ENCODE results near the gene SNX20.

The SNX20 gene

GRCh38 chr16:50705436-50706110 lies 24.5 kb upstream of the SNX20 start:
- DNase-seq (ENCODE audit: low read depth), result no peak

- no peak for DNase-seq (ENCODE audit: low read depth)
These were observed 23.1 kb upstream of the SNX20 start for GRCh38 chr16:50704245-50704644.

GRCh38 chr16:50702725-50703124 lies 21.6 kb upstream of the SNX20 start:
- no peak for DNase-seq (ENCODE audit: low read depth)

- DNase-seq (ENCODE audit: low read depth), result peak; percentile 56
These were observed 18.4 kb upstream of the SNX20 start for GRCh38 chr16:50699326-50700159.

- DNase-seq (ENCODE audit: low read depth), result peak; percentile 62
These were observed 17.0 kb upstream of the SNX20 start for GRCh38 chr16:50697881-50698767.

- no peak for DNase-seq (ENCODE audit: low read depth)
These were observed 16.3 kb upstream of the SNX20 start for GRCh38 chr16:50697421-50697715.

- DNase-seq (ENCODE audit: low read depth), result peak; percentile 48
These were observed 15.7 kb upstream of the SNX20 start for GRCh38 chr16:50696575-50697420.

GRCh38 chr16:50696126-50696525 lies 15.0 kb upstream of the SNX20 start:
- no peak for DNase-seq (ENCODE audit: low read depth)

GRCh38 chr16:50695017-50696000 lies 14.2 kb upstream of the SNX20 start:
- DNase-seq (ENCODE audit: low read depth), result no peak

- DNase-seq (ENCODE audit: low read depth), result no peak
These were observed 13.1 kb upstream of the SNX20 start for GRCh38 chr16:50694206-50694605.

GRCh38 chr16:50692999-50693781 lies 12.1 kb upstream of the SNX20 start, which contains the start of gene NOD2:
TSS of gene NOD2 (plus strand) at chr16:50693606. CDS start at chr16:50699496, 5,890 bp downstream.
- no peak for DNase-seq (ENCODE audit: low read depth)

GRCh38 chr16:50692644-50692998 lies 11.5 kb upstream of the SNX20 start:
- no peak for DNase-seq (ENCODE audit: low read depth)

- DNase-seq (ENCODE audit: low read depth), result no peak
These were observed 9.1 kb upstream of the SNX20 start for GRCh38 chr16:50690177-50690576.

- no peak for DNase-seq (ENCODE audit: low read depth)
These were observed 7.8 kb upstream of the SNX20 start for GRCh38 chr16:50688867-50689266.

- no peak for DNase-seq (ENCODE audit: low read depth)
These were observed 7.0 kb upstream of the SNX20 start for GRCh38 chr16:50688083-50688482.

GRCh38 chr16:50685462-50686063 lies 4.5 kb upstream of the SNX20 start:
- no peak for DNase-seq (ENCODE audit: low read depth)

GRCh38 chr16:50684823-50685461 lies 3.8 kb upstream of the SNX20 start:
- no peak for DNase-seq (ENCODE audit: low read depth)

- DNase-seq (ENCODE audit: low read depth), result peak; percentile 41
These were observed 2.7 kb upstream of the SNX20 start for GRCh38 chr16:50683689-50684374.
